Measurements from ENCODE around the gene CATSPER4. TPM values are rescaled to one million over a fixed set of nuclear protein-coding genes. Genes with fewer than 3 reads are reported as not detected.

CATSPER4 gene
- total and polyA plus RNA-seq, 3 donors from 2014 or later: 4.9 to 13.2 (median 8.2) TPM

DNA sequence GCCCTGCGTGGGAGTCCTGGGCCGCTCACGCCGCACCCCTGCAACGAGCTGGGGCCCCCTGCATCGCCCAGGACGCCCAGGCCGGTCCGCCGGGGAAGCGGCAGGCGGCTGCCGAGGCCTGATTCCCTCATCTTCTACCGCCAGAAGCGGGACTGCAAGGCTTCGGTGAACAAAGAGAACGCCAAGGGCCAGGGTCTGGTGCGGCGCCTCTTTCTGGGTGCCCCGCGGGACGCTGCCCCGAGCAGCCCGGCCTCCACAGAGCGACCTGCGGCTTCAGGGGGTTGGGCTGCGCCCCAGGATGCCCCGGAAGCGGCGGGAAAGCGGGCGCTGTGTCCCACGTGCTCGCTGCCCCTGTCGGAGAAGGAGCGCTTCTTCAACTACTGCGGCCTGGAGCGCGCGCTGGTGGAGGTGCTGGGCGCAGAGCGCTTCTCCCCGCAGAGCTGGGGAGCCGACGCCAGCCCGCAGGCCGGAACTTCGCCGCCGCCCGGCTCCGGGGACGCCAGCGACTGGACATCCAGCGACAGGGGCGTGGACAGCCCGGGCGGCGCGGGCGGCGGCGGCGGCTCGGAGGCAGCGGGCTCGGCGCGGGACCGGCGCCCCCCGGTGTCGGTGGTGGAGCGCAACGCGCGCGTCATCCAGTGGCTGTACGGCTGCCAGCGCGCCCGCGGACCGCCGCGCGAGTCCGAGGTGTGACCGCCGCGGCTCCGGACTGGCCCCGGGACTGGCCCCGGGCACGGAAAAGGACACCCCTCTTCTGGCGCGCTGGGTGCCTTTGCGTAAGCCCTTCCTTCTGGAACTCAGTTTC is 28.8 kb upstream of the CATSPER4 start:
- intact Hi-C loops (cut with DNase I; ENCODE audit: low total_unique reads): loop anchor here (10.0 kb wide), 1 partner anchor 47 kb away; the partner anchor contains the start of gene PDIK1L
- H3K9me3 ChIP-seq: no peaks in the 10 kb centered on the region
- H3K4me3 ChIP-seq: peak overlapping the region; percentile 47 to 59
- DNase-seq: peak; percentile 69
- 0% methylated on average over 18 of the region's 98 CpGs; no CpG with 5 or more reads in 1 of the 2 donors for WGBS, 2 donors
- TF ChIP-seq, protein P1, sequence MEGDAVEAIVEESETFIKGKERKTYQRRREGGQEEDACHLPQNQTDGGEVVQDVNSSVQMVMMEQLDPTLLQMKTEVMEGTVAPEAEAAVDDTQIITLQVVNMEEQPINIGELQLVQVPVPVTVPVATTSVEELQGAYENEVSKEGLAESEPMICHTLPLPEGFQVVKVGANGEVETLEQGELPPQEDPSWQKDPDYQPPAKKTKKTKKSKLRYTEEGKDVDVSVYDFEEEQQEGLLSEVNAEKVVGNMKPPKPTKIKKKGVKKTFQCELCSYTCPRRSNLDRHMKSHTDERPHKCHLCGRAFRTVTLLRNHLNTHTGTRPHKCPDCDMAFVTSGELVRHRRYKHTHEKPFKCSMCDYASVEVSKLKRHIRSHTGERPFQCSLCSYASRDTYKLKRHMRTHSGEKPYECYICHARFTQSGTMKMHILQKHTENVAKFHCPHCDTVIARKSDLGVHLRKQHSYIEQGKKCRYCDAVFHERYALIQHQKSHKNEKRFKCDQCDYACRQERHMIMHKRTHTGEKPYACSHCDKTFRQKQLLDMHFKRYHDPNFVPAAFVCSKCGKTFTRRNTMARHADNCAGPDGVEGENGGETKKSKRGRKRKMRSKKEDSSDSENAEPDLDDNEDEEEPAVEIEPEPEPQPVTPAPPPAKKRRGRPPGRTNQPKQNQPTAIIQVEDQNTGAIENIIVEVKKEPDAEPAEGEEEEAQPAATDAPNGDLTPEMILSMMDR (IDR thresholded peaks at IDR 0.05): no peak
- H3K27me3 ChIP-seq: no peaks in the 10 kb centered on the region
- no peak overlapping the region for H3K27ac ChIP-seq
- no peaks in the 10 kb centered on the region for H3K36me3 ChIP-seq (ENCODE audit: low read depth, missing control alignments)
- peaks cover 7% of the 10 kb centered on the region for H3K4me1 ChIP-seq

- 19 to 31% methylated on average over 18 to 20 of the region's 21 CpGs for WGBS, 2 donors
- no peak overlapping the region for H3K27ac ChIP-seq
- intact Hi-C loops (cut with DNase I; ENCODE audit: low total_unique reads): loop anchor here (10.0 kb wide), 1 partner anchor 47 kb away; the partner anchor contains the start of gene PDIK1L
Observed at GRCh38 chr1:26162220-26162709, 28.1 kb upstream of the CATSPER4 start.

GRCh38 chr1:26163684-26164035 is 26.7 kb upstream of the CATSPER4 start:
- Histone ChIP-seq H3K9me3 (no peaks in the 10 kb centered on the region), H3K36me3 (ENCODE audit: low read depth, missing control alignments) (no peaks in the 10 kb centered on the region), H3K27me3 (no peaks in the 10 kb centered on the region), H3K4me3 (peak overlapping the region; percentile 44 to 46), H3K27ac (no peak overlapping the region), H3K4me1 (peaks cover 7% of the 10 kb centered on the region)
- TF ChIP-seq, protein P1 (IDR thresholded peaks at IDR 0.05): no peak
- TF ChIP-seq POLR2A (IDR thresholded peaks at IDR 0.05): no peak
- WGBS, 2 donors: 37 to 53% methylated on average over 8 to 9 of the region's 9 CpGs
- no peak for DNase-seq
- intact Hi-C loops (cut with DNase I; ENCODE audit: low total_unique reads): loop anchor here (10.0 kb wide), 1 partner anchor 49 kb away; the partner anchor contains the start of gene PDIK1L

More at GRCh38 chr1:26162220-26162709, 28.1 kb upstream of the CATSPER4 start:
- TF ChIP-seq POLR2A (IDR thresholded peaks at IDR 0.05): no peak
- Histone ChIP-seq H3K36me3 (ENCODE audit: low read depth, missing control alignments) (no peaks in the 10 kb centered on the region), H3K27me3 (no peaks in the 10 kb centered on the region), H3K9me3 (no peaks in the 10 kb centered on the region), H3K4me3 (peak overlapping the region; percentile 47 to 59), H3K4me1 (peaks cover 7% of the 10 kb centered on the region)
- no peak for DNase-seq

GRCh38 chr1:26164036-26164860 is 26.2 kb upstream of the CATSPER4 start:
- intact Hi-C loops (cut with DNase I; ENCODE audit: low total_unique reads): loop anchor here (10.0 kb wide), 1 partner anchor 49 kb away; the partner anchor contains the start of gene PDIK1L

More at GRCh38 chr1:26164036-26164860, 26.2 kb upstream of the CATSPER4 start:
- Histone ChIP-seq H3K27ac (peak overlapping the region; percentile 30 to 34), H3K4me3 (peak overlapping the region; percentile 44 to 46), H3K27me3 (no peaks in the 10 kb centered on the region), H3K9me3 (no peaks in the 10 kb centered on the region), H3K36me3 (ENCODE audit: low read depth, missing control alignments) (no peaks in the 10 kb centered on the region), H3K4me1 (peaks cover 7% of the 10 kb centered on the region)
- 11 to 15% methylated on average over 41 to 52 of the region's 72 CpGs for WGBS, 2 donors
- DNase-seq: peak; percentile 34
- TF ChIP-seq, protein P1 (IDR thresholded peaks at IDR 0.05): peak; percentile 60 to 62 (median 60)
- no peak for TF ChIP-seq POLR2A (IDR thresholded peaks at IDR 0.05)

Data from testis (tissue), 3 donors.